Epidermal melanocyte (primary cell): ENCODE measurements around the gene DPM3.
A peak's percentile ranks its signal among the peaks of the same experiment; 100 is the strongest.
"Not testable (repeated sequence)": the region's sequence is repeated elsewhere in the genome, so short reads cannot be mapped to it uniquely, and the experiment has no call there.

Experiments used
- DNase-seq: peaks from one replicate; pipeline ENCODE4 v3.0.0; 2011; ENCODE audit warnings: low spot score; ENCODE audit not compliant: insufficient read length

DPM3 gene

DNA sequence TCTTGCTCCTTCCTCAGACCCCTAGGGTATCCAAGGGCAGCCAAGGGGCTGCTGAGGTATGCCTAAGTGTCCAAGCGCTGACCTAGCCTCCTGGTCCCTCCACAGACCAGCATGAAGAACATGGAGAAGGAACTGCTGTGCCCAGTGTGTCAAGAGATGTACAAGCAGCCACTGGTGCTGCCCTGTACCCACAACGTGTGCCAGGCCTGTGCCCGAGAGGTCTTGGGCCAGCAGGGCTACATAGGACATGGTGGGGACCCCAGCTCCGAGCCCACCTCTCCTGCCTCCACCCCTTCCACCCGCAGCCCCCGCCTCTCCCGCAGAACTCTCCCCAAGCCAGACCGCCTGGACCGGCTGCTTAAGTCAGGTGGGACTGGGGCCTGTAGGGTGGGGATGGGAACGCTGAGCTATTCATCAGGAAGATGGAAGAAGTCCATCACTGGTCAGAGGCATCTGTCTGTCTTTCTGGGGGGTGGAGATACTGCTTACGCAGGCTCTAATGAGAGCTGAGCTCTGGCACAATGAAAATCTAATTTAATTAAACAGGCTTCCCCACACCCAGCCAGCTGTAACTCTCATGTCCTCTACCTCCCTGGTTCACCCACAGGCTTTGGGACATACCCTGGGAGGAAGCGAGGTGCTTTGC is 35.1 kb upstream of the DPM3 start:
- no peak for DNase-seq

GRCh38 chr1:155174324-155175280 is 34.3 kb upstream of the DPM3 start:
- DNase-seq, result no peak

DNA sequence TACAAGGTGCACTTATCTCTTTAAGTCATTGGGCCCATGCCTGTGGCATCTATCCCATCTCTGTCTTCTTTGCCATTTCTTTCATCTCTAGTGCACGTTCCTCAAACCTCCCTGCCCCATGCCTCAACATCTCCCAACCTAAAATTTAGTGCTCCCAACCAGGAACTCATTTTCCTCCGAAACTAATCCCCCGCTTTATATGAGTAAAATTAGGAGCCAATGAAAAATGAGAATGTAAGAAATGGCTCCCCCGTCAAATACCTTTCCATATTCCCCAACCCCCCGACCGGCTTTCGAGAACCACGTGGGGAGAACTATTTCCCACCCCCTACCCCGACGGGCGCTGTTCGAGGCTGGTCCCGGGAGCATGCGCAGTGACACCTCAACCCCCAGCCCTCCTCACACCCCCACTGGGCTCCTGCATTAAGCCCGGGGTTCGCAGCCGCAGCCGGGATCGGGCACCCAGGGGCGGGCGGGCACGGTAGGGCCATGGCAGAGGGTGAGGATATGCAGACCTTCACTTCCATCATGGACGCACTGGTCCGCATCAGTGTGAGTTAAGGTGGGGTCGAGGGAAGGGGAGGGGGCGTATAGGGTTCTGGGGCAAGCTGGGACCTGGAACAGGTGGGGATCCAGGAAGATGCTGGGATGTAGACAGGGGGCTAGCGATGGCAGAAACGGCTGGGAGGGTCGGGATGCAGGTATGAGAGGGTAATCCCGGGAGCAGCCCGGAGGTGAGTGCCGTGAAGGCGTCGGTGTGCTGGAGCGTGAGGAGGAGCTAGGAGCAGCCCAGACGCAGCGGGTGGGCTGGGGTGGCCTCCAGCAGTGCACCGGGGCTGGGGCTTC is 33.4 kb upstream of the DPM3 start, which contains the start of gene TRIM46:
Gene TRIM46, plus strand, starts transcription at position 372 of the 846 bp plus-strand sequence. Its CDS starts 118 bp downstream, at position 490.
- peak; percentile 79 for DNase-seq

DNA sequence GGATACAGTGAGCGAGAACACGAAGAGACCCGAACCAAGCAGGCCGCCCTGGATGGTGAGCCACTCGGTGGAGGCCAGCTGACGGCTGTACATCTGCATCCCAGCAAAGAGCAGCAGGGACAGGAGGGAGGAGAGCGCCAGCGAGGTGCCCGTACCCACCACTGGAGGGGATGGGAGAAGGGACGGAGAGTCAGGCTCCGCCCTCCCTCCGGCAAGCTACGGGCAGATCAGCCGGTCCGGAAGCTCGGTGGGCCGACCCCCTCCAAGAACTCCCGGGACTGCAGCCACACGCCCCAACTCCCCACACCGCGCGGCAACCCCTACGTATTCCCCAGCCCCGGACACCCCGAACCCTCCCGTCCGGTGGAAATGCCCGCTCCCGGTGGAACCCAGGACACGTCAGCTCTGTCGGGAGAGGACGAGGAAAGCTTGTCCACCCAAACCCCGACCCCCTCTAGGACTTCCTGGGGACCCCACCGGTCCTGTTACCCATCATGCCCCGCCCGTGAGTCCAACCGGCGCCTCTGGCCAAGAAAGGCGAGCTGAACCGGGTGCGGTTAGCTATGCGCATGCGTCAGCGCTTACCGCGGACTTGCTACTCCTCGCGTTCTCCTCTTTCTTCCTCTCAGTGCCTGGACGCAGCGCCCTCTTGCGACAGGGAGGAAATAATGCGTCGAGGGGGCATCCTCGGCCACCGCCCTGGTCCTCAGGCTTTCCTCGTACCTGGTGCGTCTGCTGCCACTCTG is 32.6 kb upstream of the DPM3 start, which contains the start of gene KRTCAP2:
Gene KRTCAP2, minus strand, starts transcription at position 573 of the 746 bp plus-strand sequence. Its CDS starts 80 bp downstream, at position 493.
- DNase-seq, result peak; percentile 99

GRCh38 chr1:155171836-155172731 is 31.8 kb upstream of the DPM3 start:
- no peak for DNase-seq

GRCh38 chr1:155170806-155171205 is 30.5 kb upstream of the DPM3 start:
- no peak for DNase-seq

DNA sequence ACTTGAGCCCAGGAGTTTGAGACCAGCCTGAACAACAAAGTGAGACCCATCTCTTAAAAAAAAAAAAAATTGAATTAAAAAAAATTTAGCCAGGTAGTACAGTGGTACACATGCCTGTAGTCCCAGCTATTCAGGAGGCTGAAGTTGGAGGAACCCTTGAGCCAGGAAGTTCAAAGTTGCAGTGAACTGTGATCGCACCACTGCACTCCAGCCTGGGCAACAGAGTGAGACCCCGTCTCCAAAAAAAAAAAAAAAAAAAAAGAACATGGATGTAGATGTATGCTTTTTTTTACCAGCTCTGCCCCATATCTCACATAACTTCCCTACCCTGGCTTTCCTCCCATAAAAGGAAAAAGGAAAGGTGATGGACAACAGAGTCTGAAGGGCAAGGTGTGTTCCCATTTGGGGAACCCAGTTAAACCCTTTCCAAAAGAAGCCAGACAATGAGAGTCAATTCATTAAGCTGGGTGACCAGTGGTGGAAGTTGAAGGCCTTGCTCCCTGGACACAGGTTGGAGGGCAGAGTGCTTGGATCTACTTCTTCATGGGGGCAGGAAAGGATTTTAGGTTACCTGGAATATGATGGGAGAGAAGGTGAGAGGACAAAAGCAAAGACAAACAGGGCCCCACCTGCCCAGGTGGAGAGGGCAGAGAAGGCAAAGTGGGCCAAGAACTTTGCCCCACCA is 29.9 kb upstream of the DPM3 start:
- DNase-seq, result no peak

DNA sequence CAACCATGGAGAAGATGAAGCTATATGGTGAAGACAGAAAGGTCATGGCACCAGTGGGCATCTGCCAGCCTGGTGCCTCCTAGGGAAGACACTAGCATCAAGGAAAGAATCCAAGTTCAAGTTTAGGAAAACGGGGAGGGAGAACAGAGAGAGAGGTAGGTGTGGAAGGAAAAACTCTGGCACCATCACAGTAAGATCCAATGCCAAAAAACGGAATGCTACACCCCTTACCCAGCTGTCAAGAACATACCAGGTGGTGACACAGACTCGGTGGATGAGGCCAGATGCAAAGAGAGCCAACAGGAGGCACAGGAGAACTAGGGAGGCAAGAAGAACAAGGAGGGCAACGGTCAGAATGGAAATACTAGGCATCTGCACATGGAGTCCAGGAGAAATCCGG is 29.2 kb upstream of the DPM3 start:
- DNase-seq, result no peak

DNA sequence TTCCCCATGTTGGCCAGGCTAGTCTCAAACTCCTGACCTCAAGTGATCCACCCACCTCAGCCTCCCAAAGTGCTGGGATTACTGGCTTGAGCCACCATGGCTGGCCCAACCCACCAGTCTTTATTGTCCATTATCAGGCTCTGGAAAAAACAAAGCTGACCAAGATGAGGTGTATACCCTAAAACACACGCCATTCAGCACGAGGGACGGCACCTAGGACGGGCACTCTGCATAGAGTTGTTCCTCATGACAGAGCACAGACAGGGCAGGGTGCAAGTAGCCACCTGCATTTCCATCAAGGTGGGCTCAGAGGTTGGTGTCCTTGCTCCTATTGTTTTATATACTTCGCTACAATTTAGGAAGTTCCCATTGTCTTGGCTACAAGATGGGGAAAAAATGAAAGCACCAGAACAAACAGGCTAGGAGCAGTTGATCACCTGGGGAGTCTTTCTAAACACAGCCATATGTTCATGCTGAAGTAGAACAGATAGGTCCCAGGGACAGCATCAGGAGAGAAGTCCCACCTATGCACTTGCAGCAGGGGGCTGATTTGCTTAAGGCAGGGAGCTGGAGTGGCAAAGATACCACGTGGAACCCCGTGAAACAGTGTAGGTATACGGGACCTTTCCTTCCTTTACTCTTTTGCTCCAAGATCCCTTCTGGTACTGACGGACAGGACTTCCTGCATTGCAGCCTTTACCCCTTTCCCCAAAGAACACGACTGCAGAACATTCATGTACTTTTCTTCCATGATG is 28.3 kb upstream of the DPM3 start:
- DNase-seq, result no peak

DNA sequence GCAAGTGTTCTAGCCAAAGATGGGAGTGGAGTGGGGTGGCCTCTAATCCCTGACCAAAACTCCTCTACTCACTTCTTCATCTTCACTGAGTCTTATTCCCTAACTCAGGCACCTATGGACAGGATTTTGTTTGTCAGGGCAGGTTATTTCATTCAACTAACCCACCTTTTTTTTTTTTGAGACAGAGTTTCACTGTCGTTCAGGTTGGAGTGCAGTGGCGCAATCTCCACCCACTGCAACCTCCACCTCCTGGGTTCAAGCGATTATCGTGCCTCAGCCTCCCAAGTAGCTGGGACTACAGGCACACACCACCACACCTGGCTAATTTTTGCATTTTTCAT is 27.7 kb upstream of the DPM3 start:
- DNase-seq, result not testable (repeated sequence)

- DNase-seq, result peak; percentile 70
Observed at GRCh38 chr1:155167166-155168104, 27.1 kb upstream of the DPM3 start.

DNA sequence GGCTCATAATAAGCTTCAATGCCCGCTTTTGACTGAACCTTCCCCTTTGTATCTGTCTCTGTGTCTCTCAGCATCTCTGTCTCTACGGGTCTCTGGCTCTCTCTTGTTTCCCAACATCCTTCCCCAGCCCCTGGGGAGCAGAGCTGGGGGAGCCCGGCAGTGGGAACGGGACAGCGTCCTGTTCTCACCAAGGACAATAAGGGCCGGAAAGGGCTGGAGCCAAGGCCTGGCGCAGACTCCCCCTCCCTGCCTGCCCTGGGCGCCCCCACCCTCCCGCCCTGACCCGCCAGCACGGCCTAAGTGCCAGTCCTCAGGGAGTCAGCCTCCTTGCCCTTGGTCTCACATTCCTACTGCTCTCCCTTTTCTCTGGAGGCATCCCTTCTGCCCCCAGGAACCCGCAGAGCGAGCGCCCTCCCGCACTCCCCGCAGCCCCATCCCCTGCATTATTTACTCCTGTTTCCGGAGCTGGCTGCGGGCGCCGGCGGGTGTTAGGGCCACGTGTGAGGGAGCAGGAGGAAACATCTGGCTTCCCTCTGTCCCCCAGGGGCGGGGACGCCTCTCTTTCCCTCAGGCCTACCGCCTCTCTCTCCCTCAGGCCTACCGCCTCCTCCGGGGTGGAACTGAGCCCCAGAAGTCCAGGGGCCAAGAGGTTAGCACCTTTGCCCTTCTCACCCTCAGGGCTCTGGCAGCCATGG is 26.3 kb upstream of the DPM3 start:
- peak; percentile 11 for DNase-seq

GRCh38 chr1:155166051-155166470 is 25.7 kb upstream of the DPM3 start:
- no peak for DNase-seq

- not testable (repeated sequence) for DNase-seq
Observed at GRCh38 chr1:155164625-155165024, 24.3 kb upstream of the DPM3 start.

DNA sequence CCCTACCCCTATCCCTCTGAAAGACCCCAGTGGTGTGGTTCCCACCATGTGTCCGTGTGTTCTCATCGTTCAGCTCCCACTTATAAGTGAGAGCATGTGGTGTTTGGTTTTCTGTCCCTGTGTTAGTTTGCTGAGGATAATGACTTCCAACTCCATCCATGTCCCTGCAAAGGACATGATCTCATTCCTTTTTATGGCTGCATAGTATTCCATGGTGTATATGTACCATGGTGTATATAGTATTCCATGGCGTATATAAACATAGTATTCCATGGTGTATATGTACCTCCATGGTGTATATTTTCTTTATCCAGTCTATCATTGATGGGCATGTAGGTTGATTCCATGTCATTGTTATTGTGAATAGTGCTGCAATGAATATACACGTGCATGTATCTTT is 23.5 kb upstream of the DPM3 start:
- DNase-seq, result not testable (repeated sequence)

GRCh38 chr1:155162631-155163030 is 22.3 kb upstream of the DPM3 start:
- not testable (repeated sequence) for DNase-seq

GRCh38 chr1:155160128-155160527 is 19.8 kb upstream of the DPM3 start:
- no peak for DNase-seq
